Chondrocyte (in vitro differentiated cells): ENCODE data around the gene ACBD5. TPM values are rescaled to one million over a fixed set of nuclear protein-coding genes. Genes with fewer than 3 reads are reported as not detected.

Experiments
- DNase-seq: peaks from one replicate; pipeline ENCODE4 v3.0.0; 2021; ENCODE audit warnings: mixed read lengths, low spot score
- H3K27ac Mint-ChIP-seq: one replicate; pipeline ENCODE4 v1.8.0; 2021; ENCODE audit warnings: mild to moderate bottlenecking, moderate library complexity, mixed read lengths; ENCODE audit not compliant: unreplicated experiment
- H3K27me3 Mint-ChIP-seq: 2 replicates; pipeline ENCODE4 v1.8.0; 2021; ENCODE audit warnings: low read depth, mixed read lengths
- H3K36me3 Mint-ChIP-seq: 2 replicates; pipeline ENCODE4 v1.8.0; 2021; ENCODE audit warnings: low read depth, mixed read lengths
- H3K4me1 Mint-ChIP-seq: 2 replicates; pipeline ENCODE4 v1.8.0; 2021; ENCODE audit warnings: low read depth, mild to moderate bottlenecking, mixed read lengths
- H3K4me3 Mint-ChIP-seq: one replicate; pipeline ENCODE4 v1.8.0; 2021; ENCODE audit warnings: mild to moderate bottlenecking, moderate library complexity, mixed read lengths; ENCODE audit not compliant: unreplicated experiment
- H3K9me3 Mint-ChIP-seq: 2 replicates; pipeline ENCODE4 v1.8.0; 2021; ENCODE audit warnings: low read depth, mixed read lengths
- total RNA-seq: library from RNA; stranded (reverse); gene quantifications from 3 replicates; pipeline ENCODE4 v1.2.1, GENCODE V29; 2021
- TF ChIP-seq, protein P1 (sequence below): fragments of 200-600 bp; sonication (generic); IDR thresholded peaks from 2 replicates; pipeline ENCODE4 v1.5.0; 2021; ENCODE audit warnings: antibody characterized with exemption, mild to moderate bottlenecking, moderate library complexity

The ACBD5 gene
- total RNA-seq, 1 donor from 2014 or later, result 24.6 TPM

DNA sequence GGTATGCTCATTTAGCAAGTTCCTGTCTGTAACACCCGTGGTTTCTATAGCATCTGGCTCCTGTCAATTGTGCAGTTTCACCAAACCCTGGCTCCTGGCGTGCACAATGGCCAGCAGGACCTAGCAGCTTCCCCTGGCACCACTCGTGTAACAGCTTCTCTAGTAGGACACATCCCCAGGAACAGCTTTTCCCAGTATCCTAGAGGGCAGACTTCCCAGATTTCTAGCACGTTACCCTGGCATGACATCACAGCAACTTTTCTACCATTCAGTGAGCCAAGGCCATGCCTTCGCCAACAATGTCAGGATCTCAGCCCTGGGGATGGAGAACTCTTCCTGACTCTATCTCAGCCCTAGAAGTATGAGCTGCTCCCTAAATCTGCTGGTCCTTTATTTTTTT is 92.9 kb downstream of the ACBD5 start:
- no peak for DNase-seq
- H3K4me1 Mint-ChIP-seq, result peaks cover 28% of the 10 kb centered on the region
- H3K27me3 Mint-ChIP-seq, result no peaks in the 10 kb centered on the region
- H3K27ac Mint-ChIP-seq, result no peak overlapping the region
- TF ChIP-seq, protein P1, sequence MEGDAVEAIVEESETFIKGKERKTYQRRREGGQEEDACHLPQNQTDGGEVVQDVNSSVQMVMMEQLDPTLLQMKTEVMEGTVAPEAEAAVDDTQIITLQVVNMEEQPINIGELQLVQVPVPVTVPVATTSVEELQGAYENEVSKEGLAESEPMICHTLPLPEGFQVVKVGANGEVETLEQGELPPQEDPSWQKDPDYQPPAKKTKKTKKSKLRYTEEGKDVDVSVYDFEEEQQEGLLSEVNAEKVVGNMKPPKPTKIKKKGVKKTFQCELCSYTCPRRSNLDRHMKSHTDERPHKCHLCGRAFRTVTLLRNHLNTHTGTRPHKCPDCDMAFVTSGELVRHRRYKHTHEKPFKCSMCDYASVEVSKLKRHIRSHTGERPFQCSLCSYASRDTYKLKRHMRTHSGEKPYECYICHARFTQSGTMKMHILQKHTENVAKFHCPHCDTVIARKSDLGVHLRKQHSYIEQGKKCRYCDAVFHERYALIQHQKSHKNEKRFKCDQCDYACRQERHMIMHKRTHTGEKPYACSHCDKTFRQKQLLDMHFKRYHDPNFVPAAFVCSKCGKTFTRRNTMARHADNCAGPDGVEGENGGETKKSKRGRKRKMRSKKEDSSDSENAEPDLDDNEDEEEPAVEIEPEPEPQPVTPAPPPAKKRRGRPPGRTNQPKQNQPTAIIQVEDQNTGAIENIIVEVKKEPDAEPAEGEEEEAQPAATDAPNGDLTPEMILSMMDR, result no peak
- H3K9me3 Mint-ChIP-seq, result no peaks in the 10 kb centered on the region
- peaks cover 23% of the 10 kb centered on the region for H3K36me3 Mint-ChIP-seq
- H3K4me3 Mint-ChIP-seq, result no peak overlapping the region

DNA sequence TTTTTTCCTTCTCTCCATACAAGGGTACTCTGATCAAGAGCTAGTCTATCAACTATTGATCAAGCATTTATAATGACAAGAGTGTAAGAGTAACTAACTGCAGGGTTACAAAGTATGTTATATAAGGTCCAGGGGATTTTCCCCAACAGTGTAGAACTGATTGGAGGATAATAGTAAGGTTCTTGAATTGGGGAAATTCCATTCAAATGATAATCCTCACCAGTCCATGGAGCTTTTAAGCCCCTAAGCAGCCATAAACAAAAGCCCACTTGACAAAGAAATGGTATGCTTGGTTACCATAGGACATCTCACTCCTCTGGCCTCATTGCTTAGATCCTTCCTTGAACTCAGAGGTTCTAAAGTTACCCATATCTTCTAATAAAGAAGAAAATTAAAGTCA is 94.7 kb downstream of the ACBD5 start:
- no peak overlapping the region for H3K4me3 Mint-ChIP-seq
- DNase-seq, result no peak
- H3K27me3 Mint-ChIP-seq, result no peaks in the 10 kb centered on the region
- peaks cover 12% of the 10 kb centered on the region for H3K4me1 Mint-ChIP-seq
- H3K9me3 Mint-ChIP-seq, result no peaks in the 10 kb centered on the region
- H3K36me3 Mint-ChIP-seq, result peaks cover 25% of the 10 kb centered on the region
- H3K27ac Mint-ChIP-seq, result no peak overlapping the region
- TF ChIP-seq, protein P1, result no peak

Other genes with a start within 250 kb of the ACBD5 start
- 6.7 to 14.8 TPM (median 7.3 TPM) in 3 replicates for gene ANKRD26, start 140.3 kb downstream of the ACBD5 start, total RNA-seq
- gene YME1L1, start 86.4 kb downstream of the ACBD5 start, total RNA-seq, result 128 to 149 TPM (median 137 TPM) in 3 replicates
- gene MASTL, start 85.4 kb downstream of the ACBD5 start, total RNA-seq, result 6.9 to 11.3 TPM (median 7.6 TPM) in 3 replicates